GM19035 (cell line): ENCODE measurements around the gene ZDHHC5.
"Not testable (repeated sequence)": the region's sequence is repeated elsewhere in the genome, so short reads cannot be mapped to it uniquely, and the experiment has no call there.

Experiments
- ATAC-seq: cut with Tn5 transposase; IDR thresholded peaks from one replicate; pipeline ENCODE4 v1.9.1; 2021; ENCODE audit not compliant: unreplicated experiment

Gene ZDHHC5

GRCh38 chr11:57643802-57644201, 24.1 kb upstream of the ZDHHC5 start:
- no peak for ATAC-seq

GRCh38 chr11:57644748-57645688, 22.9 kb upstream of the ZDHHC5 start:
- peak; percentile 57 for ATAC-seq

GRCh38 chr11:57645689-57646085, 22.2 kb upstream of the ZDHHC5 start:
- ATAC-seq: no peak

- ATAC-seq: no peak
Observed at GRCh38 chr11:57646194-57646798, 21.6 kb upstream of the ZDHHC5 start.

GRCh38 chr11:57646799-57647303, 21.1 kb upstream of the ZDHHC5 start:
- no peak for ATAC-seq

- no peak for ATAC-seq
Observed at GRCh38 chr11:57647372-57647771, 20.5 kb upstream of the ZDHHC5 start.

GRCh38 chr11:57647960-57648800, 19.7 kb upstream of the ZDHHC5 start:
- ATAC-seq: no peak

- ATAC-seq: no peak
Observed at GRCh38 chr11:57648801-57649735, 18.8 kb upstream of the ZDHHC5 start.

GRCh38 chr11:57649826-57650738, 17.8 kb upstream of the ZDHHC5 start, which contains the start of gene YPEL4:
TSS of gene YPEL4 (minus strand) at chr11:57649912. CDS start at chr11:57647107, 2,805 bp downstream.
- no peak for ATAC-seq

- ATAC-seq: no peak
Observed at GRCh38 chr11:57650739-57651090, 17.2 kb upstream of the ZDHHC5 start.

- ATAC-seq: no peak
Observed at GRCh38 chr11:57651408-57651807, 16.5 kb upstream of the ZDHHC5 start.

GRCh38 chr11:57652230-57652629, 15.7 kb upstream of the ZDHHC5 start:
- not testable (repeated sequence) for ATAC-seq

- ATAC-seq: no peak
Observed at GRCh38 chr11:57652662-57653061, 15.3 kb upstream of the ZDHHC5 start.

- ATAC-seq: no peak
Observed at GRCh38 chr11:57653163-57653562, 14.8 kb upstream of the ZDHHC5 start.

GRCh38 chr11:57656885-57657193, 11.1 kb upstream of the ZDHHC5 start:
- no peak for ATAC-seq

GRCh38 chr11:57657194-57658022, 10.5 kb upstream of the ZDHHC5 start, which contains the start of gene CLP1:
TSS of gene CLP1 (plus strand) at chr11:57657762. CDS start at chr11:57659477, 1,715 bp downstream.
- peak; percentile 99 for ATAC-seq

- ATAC-seq: no peak
Observed at GRCh38 chr11:57658023-57658361, 9.9 kb upstream of the ZDHHC5 start.

- ATAC-seq: no peak
Observed at GRCh38 chr11:57659669-57660068, 8.2 kb upstream of the ZDHHC5 start.
